ENCODE measurements around the gene ZC3H7A. TPM values are rescaled to one million over a fixed set of nuclear protein-coding genes. Genes with fewer than 3 reads are reported as not detected.

Gene ZC3H7A
- total and polyA plus RNA-seq, 2 of the 13 experiments (the other 11 are each of a cell fraction or from before 2014, with no cell fraction given) = 29.2 to 36.8 TPM

GRCh38 chr16:11797166-11797956 is at the start of gene ZC3H7A (continued):
- TF ChIP-seq DMTF1 (CRISPR knock-in tag; IDR thresholded peaks at IDR 0.05) = peak; percentile 95
- no peak for TF ChIP-seq ZNF674 (CRISPR knock-in tag; IDR thresholded peaks at IDR 0.05; ENCODE audit: low read depth)
- TF ChIP-seq ZNF558 (CRISPR knock-in tag; IDR thresholded peaks at IDR 0.05; ENCODE audit: borderline replicate concordance) = peak; percentile 76; the same call in 1 of the 2 replicates
- TF ChIP-seq ZNF720 (CRISPR knock-in tag; IDR thresholded peaks at IDR 0.05) = no peak
- TF ChIP-seq ZNF839 (CRISPR knock-in tag; IDR thresholded peaks at IDR 0.05; ENCODE audit: borderline replicate concordance) = peak; percentile 97
- TF ChIP-seq CHD2 (IDR thresholded peaks at IDR 0.05; ENCODE audit: low read depth, low read length) = no peak; the same call in 1 of the 2 replicates
- TF ChIP-seq MAFK (conservative IDR thresholded peaks at IDR 0.05 in 1 of 2, IDR thresholded peaks at IDR 0.05 in 1 of 2; ENCODE audit: low read length in 2 of 2) = no peak
- TF ChIP-seq ZNF800 (CRISPR knock-in tag; IDR thresholded peaks at IDR 0.05) = peak; percentile 83
- TF ChIP-seq PHB2 (IDR thresholded peaks at IDR 0.05; ENCODE audit: partially characterized antibody) = no peak
- peak; percentile 91 for TF ChIP-seq RFX5 (IDR thresholded peaks at IDR 0.05; ENCODE audit: low read depth, low read length)
- no peak for TF ChIP-seq TBX3 (IDR thresholded peaks at IDR 0.05; ENCODE audit: borderline replicate concordance)
- no peak for TF ChIP-seq THYN1 (CRISPR knock-in tag; IDR thresholded peaks at IDR 0.05; ENCODE audit: borderline replicate concordance, low read depth)
- 0 out of 2 replicates have a peak, but pooled peaks have one; percentile 54 for TF ChIP-seq ZNF44 (CRISPR knock-in tag; IDR thresholded peaks at IDR 0.05)
- peak; percentile 99 for TF ChIP-seq ZNF224 (CRISPR knock-in tag; IDR thresholded peaks at IDR 0.05)
- peak; percentile 99 for TF ChIP-seq ZNF703 (CRISPR knock-in tag; IDR thresholded peaks at IDR 0.05; ENCODE audit: borderline replicate concordance)
- peak; percentile 81 for TF ChIP-seq SKI (IDR thresholded peaks at IDR 0.05; ENCODE audit: partially characterized antibody)
- TF ChIP-seq DR1 (CRISPR knock-in tag; IDR thresholded peaks at IDR 0.05) = peak; percentile 100

All from HepG2 (cell line).